ENCODE results near the gene GOSR1. TPM values are rescaled to one million over a fixed set of nuclear protein-coding genes. Genes with fewer than 3 reads are reported as not detected.

Gene GOSR1
- total RNA-seq, 1 experiment from 2014 or later = 58.1 TPM

DNA sequence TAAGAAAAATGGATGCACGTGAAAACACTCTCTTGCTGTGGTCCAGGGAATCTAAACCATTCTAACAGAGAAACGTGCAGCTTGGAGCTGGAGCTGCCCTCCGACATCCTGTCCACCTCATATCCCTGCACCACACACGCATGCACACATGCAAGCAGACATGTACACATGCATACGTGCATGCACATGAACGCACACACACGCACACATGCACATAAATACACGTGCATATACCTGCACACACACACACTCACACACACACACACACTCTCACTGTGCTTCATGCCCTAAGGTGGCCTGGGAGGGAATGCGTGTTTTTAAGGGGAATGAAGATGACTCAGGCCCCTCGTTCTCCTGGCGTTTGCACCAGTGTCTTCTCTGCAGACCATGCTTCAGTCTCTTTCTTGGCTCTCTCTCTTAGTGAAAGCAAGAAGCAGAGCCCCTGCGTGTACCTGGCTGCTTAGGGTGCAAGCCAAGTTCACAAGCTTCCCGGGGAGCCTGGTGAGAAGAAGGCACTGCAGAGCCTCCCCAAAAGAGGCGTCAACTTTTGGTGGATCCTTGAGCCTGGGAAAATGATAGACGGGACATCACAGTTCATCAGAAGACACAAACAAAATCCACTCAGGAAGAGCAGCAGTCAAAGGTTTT is 72.8 kb downstream of the GOSR1 start:
- Histone ChIP-seq H2AK5ac (ENCODE audit: insufficient read length, low read length) (no peak overlapping the region), H3K27me3 (ENCODE audit: insufficient read depth, low read length) (no peaks in the 10 kb centered on the region), H3K56ac (ENCODE audit: insufficient read length, low read depth, low read length) (no peak overlapping the region), H3K79me1 (ENCODE audit: insufficient read depth, low read depth, low read length, poor library complexity, severe bottlenecking) (no peaks in the 10 kb centered on the region), H2AFZ (ENCODE audit: low read length) (no peak overlapping the region), H3K18ac (ENCODE audit: insufficient read length, low read depth, low read length) (no peak overlapping the region), H4K91ac (ENCODE audit: insufficient read length, low read depth, low read length) (no peak overlapping the region), H3K79me2 (ENCODE audit: insufficient read depth, low read length) (no peaks in the 10 kb centered on the region), H4K20me1 (ENCODE audit: control insufficient read depth, insufficient read depth, insufficient read length) (no peaks in the 10 kb centered on the region), H3K14ac (ENCODE audit: insufficient read depth, low read length) (no peak overlapping the region), H2BK20ac (ENCODE audit: low read depth, low read length, poor library complexity, severe bottlenecking) (no peak overlapping the region), H2BK12ac (ENCODE audit: insufficient read length, low read depth, low read length) (no peak overlapping the region), H4K5ac (ENCODE audit: insufficient read length, low read depth, low read length) (no peak overlapping the region), H2BK15ac (ENCODE audit: low read depth, low read length) (no peak overlapping the region), H3T11ph (ENCODE audit: low read length) (no peak overlapping the region), H3K27ac (ENCODE audit: insufficient read length, low read depth, low read length) (no peak overlapping the region), H3K9ac (ENCODE audit: extremely low read depth, insufficient read length, low read length) (no peak overlapping the region), H2BK120ac (ENCODE audit: low read depth, low read length, poor library complexity, severe bottlenecking) (no peak overlapping the region), H3K23me2 (ENCODE audit: insufficient read length, low read depth, low read length, poor library complexity, severe bottlenecking) (no peaks in the 10 kb centered on the region), H4K8ac (replicated peaks; ENCODE audit: insufficient read length, low read depth, low read length) (no peak overlapping the region), H3K23ac (ENCODE audit: insufficient read length, low read depth, low read length) (no peak overlapping the region), H3K9me3 (ENCODE audit: control insufficient read depth, low read depth, low read length) (no peaks in the 10 kb centered on the region), H3K4me2 (ENCODE audit: insufficient read depth, insufficient read length, low read length) (no peak overlapping the region), H2BK5ac (ENCODE audit: insufficient read length, low read length) (no peak overlapping the region), H3K4ac (ENCODE audit: low read depth, low read length) (no peak overlapping the region), H3K4me1 (ENCODE audit: insufficient read depth, low read length) (no peaks in the 10 kb centered on the region)
- no peaks in the 10 kb centered on the region; the same call in 1 of the 2 replicates for H3K27me3 Mint-ChIP-seq (ENCODE audit: low read depth)
- no CpG with 5 or more reads among the region's 15 CpGs for WGBS (ENCODE audit: extremely low coverage, insufficient read length, low lambda C conversion rate)
- no peak overlapping the region for H3K4me3 Mint-ChIP-seq
- DNase-seq = no peak
- no peaks in the 10 kb centered on the region for H3K9me3 Mint-ChIP-seq
- H3K4me1 Mint-ChIP-seq = peaks cover 11 to 13% of the 10 kb centered on the region in 2 experiments
- H3K36me3 Mint-ChIP-seq (ENCODE audit: insufficient read depth in 1 of 3, low read depth in 3 of 3) = no peaks in the 10 kb centered on the region
- TF ChIP-seq, protein P1, sequence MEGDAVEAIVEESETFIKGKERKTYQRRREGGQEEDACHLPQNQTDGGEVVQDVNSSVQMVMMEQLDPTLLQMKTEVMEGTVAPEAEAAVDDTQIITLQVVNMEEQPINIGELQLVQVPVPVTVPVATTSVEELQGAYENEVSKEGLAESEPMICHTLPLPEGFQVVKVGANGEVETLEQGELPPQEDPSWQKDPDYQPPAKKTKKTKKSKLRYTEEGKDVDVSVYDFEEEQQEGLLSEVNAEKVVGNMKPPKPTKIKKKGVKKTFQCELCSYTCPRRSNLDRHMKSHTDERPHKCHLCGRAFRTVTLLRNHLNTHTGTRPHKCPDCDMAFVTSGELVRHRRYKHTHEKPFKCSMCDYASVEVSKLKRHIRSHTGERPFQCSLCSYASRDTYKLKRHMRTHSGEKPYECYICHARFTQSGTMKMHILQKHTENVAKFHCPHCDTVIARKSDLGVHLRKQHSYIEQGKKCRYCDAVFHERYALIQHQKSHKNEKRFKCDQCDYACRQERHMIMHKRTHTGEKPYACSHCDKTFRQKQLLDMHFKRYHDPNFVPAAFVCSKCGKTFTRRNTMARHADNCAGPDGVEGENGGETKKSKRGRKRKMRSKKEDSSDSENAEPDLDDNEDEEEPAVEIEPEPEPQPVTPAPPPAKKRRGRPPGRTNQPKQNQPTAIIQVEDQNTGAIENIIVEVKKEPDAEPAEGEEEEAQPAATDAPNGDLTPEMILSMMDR (conservative IDR thresholded peaks at IDR 0.05) = no peak
- no peak overlapping the region for H3K27ac Mint-ChIP-seq
